ENCODE measurements around the gene DAG1. TPM values are rescaled to one million over a fixed set of nuclear protein-coding genes. Genes with fewer than 3 reads are reported as not detected.

Gene DAG1
- total RNA-seq, 1 experiment from 2014 or later: 93.0 TPM

- Histone ChIP-seq H2BK5ac (ENCODE audit: insufficient read length, low read length) (no peak overlapping the region), H3K56ac (ENCODE audit: insufficient read length, low read depth, low read length) (no peak overlapping the region), H3K4me2 (ENCODE audit: insufficient read depth, insufficient read length, low read length) (no peak overlapping the region), H3K79me2 (ENCODE audit: insufficient read depth, low read length) (no peaks in the 10 kb centered on the region), H3K23me2 (ENCODE audit: insufficient read length, low read depth, low read length, poor library complexity, severe bottlenecking) (no peaks in the 10 kb centered on the region), H3K27ac (ENCODE audit: insufficient read length, low read depth, low read length) (no peak overlapping the region), H4K8ac (replicated peaks; ENCODE audit: insufficient read length, low read depth, low read length) (no peak overlapping the region), H2BK20ac (ENCODE audit: low read depth, low read length, poor library complexity, severe bottlenecking) (no peak overlapping the region), H2BK15ac (ENCODE audit: low read depth, low read length) (no peak overlapping the region), H4K20me1 (ENCODE audit: control insufficient read depth, insufficient read depth, insufficient read length) (no peaks in the 10 kb centered on the region), H3K18ac (ENCODE audit: insufficient read length, low read depth, low read length) (no peak overlapping the region), H3K79me1 (ENCODE audit: insufficient read depth, low read depth, low read length, poor library complexity, severe bottlenecking) (no peaks in the 10 kb centered on the region), H2AK5ac (ENCODE audit: insufficient read length, low read length) (no peak overlapping the region), H3K4me1 (ENCODE audit: insufficient read depth, low read length) (no peaks in the 10 kb centered on the region), H2BK12ac (ENCODE audit: insufficient read length, low read depth, low read length) (no peak overlapping the region), H2AFZ (ENCODE audit: low read length) (no peak overlapping the region), H3K23ac (ENCODE audit: insufficient read length, low read depth, low read length) (no peak overlapping the region), H4K5ac (ENCODE audit: insufficient read length, low read depth, low read length) (no peak overlapping the region), H3K14ac (ENCODE audit: insufficient read depth, low read length) (no peak overlapping the region), H3K9me3 (ENCODE audit: control insufficient read depth, low read depth, low read length) (no peaks in the 10 kb centered on the region), H3K9ac (ENCODE audit: extremely low read depth, insufficient read length, low read length) (no peak overlapping the region), H2BK120ac (ENCODE audit: low read depth, low read length, poor library complexity, severe bottlenecking) (no peak overlapping the region), H3T11ph (ENCODE audit: low read length) (no peak overlapping the region), H3K27me3 (ENCODE audit: insufficient read depth, low read length) (no peaks in the 10 kb centered on the region), H4K91ac (ENCODE audit: insufficient read length, low read depth, low read length) (no peak overlapping the region), H3K4ac (ENCODE audit: low read depth, low read length) (no peak overlapping the region)
- H3K36me3 Mint-ChIP-seq (ENCODE audit: insufficient read depth in 1 of 3, low read depth in 3 of 3): peaks cover 20 to 68% (median 56%) of the 10 kb centered on the region in 3 experiments; a peak in 6 of 7 replicates
- TF ChIP-seq, protein P1, sequence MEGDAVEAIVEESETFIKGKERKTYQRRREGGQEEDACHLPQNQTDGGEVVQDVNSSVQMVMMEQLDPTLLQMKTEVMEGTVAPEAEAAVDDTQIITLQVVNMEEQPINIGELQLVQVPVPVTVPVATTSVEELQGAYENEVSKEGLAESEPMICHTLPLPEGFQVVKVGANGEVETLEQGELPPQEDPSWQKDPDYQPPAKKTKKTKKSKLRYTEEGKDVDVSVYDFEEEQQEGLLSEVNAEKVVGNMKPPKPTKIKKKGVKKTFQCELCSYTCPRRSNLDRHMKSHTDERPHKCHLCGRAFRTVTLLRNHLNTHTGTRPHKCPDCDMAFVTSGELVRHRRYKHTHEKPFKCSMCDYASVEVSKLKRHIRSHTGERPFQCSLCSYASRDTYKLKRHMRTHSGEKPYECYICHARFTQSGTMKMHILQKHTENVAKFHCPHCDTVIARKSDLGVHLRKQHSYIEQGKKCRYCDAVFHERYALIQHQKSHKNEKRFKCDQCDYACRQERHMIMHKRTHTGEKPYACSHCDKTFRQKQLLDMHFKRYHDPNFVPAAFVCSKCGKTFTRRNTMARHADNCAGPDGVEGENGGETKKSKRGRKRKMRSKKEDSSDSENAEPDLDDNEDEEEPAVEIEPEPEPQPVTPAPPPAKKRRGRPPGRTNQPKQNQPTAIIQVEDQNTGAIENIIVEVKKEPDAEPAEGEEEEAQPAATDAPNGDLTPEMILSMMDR (conservative IDR thresholded peaks at IDR 0.05): no peak
- no peak overlapping the region for H3K4me3 Mint-ChIP-seq
- H3K27me3 Mint-ChIP-seq (ENCODE audit: low read depth): no peaks in the 10 kb centered on the region
- H3K9me3 Mint-ChIP-seq: no peaks in the 10 kb centered on the region; a peak in 1 of 5 replicates
- H3K4me1 Mint-ChIP-seq: peaks cover 9 to 11% of the 10 kb centered on the region in 2 experiments
- WGBS (ENCODE audit: extremely low coverage, insufficient read length, low lambda C conversion rate): no CpG with 5 or more reads among the region's 3 CpGs
- no peak for DNase-seq
- no peak overlapping the region for H3K27ac Mint-ChIP-seq
Measured at GRCh38 chr3:49518016-49518415, 47.9 kb downstream of the DAG1 start.

Data from H9 (cell line).